Fibroblast of skin of abdomen (primary cell): ENCODE data around the gene SCARF2.
"Not testable (repeated sequence)": the region's sequence is repeated elsewhere in the genome, so short reads cannot be mapped to it uniquely, and the experiment has no call there.

ENCODE experiments used
- DNase-seq: peaks from one replicate; pipeline ENCODE4 v3.0.0-alpha.2; 2013

The SCARF2 gene

GRCh38 chr22:20425566-20426258 is 11.9 kb downstream of the SCARF2 start:
- DNase-seq = no peak

- peak; percentile 26 for DNase-seq
Measured at GRCh38 chr22:20424932-20425565, 12.6 kb downstream of the SCARF2 start.

DNA sequence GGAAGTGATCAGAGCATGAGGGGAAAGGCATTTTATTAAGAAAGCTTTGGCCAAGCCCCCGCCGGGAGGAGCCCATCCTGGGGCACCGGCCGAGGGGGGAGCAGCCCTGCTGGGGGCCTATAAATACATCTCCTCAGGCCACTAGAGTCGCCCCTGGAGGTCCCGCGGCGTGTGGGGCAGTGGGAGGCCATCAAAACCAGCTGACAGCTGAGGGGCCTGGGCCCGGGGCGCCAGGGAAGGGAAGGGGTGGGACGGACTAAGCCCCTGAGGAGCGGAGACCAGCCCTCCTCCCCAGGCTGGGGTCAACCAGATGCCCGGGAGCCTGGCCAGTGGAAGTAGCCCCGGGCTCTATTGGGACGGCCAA is 13.1 kb downstream of the SCARF2 start:
- no peak for DNase-seq

- DNase-seq = no peak
Measured at GRCh38 chr22:20423906-20424551, 13.6 kb downstream of the SCARF2 start.

DNA sequence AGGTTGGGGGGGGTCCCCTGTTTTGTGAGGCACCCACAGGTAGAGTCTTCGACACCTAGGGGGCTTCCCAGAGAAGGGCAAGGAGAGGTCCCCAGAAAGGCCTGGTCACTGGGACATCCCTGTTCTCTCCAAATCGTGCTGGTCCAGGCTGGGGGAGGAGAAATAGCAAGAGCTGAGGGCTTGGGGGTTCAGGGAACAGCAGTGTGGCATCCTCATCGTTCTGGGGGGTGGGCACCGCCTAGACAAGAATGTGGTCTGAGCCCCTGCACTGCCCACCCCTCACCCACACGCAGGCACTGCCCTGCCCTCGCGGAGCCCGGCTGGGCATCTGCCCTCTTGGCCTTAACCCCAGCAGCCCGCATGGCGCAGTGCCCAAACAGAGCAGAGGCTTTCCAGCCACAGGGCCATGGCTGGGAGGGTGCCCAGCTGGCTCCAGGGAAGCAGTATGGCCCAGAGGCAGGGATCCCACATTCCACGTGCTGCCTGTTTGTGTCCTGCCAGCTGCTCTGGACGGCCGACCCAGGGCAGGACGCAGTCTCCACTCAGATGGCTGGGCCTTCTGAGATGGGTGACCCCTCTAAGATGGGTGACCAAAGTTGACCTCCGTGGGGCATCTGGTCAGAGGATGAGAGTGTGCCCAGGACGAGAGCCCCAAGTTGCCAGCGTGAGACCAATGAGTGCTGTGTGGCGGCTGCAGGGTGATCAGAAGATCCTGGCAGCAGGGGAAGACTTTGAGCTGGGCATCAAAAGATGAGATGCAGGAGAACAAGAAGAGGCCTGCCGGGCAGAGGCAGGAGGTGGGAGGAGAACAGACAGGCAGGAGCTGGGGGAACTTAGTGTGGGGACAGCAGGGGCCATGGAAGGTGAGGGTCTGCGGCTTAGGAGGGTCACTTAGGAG is 14.4 kb downstream of the SCARF2 start:
- DNase-seq = no peak

- peak; percentile 91 for DNase-seq
Measured at GRCh38 chr22:20422271-20423007, 15.2 kb downstream of the SCARF2 start.

- DNase-seq = peak; percentile 41
Measured at GRCh38 chr22:20421507-20421874, 16.1 kb downstream of the SCARF2 start.

DNA sequence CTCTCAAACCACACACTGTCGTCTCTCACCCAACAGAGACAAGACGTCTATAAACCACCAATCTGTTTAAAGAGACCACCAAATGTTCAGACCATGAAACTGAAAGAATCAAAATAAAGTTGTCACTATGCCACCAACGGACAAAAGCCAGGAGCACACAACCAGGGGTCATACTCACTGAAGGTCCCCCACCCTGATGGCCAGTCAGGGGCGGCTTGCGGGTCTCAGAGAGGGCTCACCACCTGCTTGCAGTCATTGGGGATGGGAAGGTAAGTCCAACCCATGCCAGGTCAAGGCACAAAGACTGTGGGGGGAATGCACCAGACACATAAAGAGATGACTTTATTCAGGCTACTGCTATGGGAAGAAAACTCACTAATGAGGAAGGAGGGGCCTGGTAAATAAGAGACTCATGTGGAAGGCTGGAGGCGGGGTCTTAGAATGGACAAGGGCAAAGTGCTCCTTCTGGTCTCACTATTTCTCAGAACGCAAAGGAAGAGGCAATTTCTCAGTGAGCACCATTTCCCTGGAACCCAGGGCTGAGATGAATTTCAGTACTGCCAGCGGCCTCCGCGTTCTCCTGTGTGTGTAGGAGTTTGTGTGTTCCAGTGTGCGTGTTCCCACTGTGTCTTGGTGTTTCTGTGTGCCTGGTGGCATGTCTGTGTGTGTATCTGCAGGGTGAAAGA is 17.3 kb downstream of the SCARF2 start:
- DNase-seq = no peak

GRCh38 chr22:20419664-20419951 is 18.0 kb downstream of the SCARF2 start:
- no peak for DNase-seq

- DNase-seq = peak; percentile 80
Measured at GRCh38 chr22:20418211-20418788, 19.3 kb downstream of the SCARF2 start.

DNA sequence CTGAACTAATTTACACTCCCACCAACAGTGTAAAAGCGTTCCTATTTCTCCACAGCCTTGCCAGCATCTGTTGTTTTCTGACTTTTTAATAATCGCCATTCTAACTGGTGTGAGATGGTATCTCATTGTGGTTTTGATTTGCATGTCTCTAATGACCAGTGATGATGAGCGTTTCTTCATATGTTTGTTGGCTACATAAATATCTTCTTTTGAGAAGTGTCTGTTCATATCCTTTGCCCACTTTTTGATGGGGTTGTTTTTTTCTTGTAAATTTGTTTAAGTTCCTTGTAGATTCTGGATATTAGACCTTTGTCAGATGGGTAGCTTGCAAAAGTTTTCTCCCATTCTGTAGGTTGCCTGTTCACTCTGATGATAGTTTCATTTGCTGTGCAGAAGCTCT is 21.9 kb downstream of the SCARF2 start:
- DNase-seq = not testable (repeated sequence)

GRCh38 chr22:20415241-20415640 is 22.4 kb downstream of the SCARF2 start:
- DNase-seq = not testable (repeated sequence)

DNA sequence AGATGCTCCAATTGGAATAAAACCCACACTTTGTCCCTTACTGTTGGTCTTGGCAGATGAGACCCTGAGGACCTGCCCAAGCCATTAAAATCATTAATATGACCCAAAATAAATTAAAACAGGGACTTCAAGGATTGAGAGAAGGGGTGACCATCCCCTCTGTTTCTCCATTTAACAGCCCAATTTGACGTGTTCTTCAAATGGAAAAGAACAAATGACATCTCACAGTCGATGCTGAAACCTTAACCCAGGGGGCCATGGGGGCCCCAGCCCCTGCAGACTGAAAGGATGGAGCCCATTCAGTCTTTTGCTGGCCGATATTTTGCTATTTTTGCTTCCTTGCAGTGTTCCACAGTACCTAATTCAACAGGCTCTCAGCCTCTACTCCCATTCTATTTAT is 23.2 kb downstream of the SCARF2 start:
- no peak for DNase-seq

DNA sequence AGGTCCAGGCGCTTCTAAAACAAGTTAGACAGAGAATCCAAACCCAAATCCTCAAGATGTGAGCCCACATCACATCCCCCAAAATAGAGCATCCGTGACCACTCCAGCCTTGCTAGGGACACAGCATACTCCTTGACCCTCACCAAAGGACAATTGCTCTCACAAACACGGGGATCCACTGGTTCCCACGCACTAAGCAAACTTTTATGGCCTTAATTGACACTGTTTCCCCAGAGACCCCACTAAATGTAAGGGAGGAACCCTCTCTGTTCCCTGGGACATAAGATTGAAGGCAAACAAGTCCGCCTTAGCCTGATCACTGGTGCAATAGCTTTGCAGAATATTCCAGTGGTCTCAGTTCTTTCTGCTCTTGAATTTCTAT is 23.6 kb downstream of the SCARF2 start:
- DNase-seq = no peak

- DNase-seq = no peak
Measured at GRCh38 chr22:20413217-20414058, 24.2 kb downstream of the SCARF2 start.

DNA sequence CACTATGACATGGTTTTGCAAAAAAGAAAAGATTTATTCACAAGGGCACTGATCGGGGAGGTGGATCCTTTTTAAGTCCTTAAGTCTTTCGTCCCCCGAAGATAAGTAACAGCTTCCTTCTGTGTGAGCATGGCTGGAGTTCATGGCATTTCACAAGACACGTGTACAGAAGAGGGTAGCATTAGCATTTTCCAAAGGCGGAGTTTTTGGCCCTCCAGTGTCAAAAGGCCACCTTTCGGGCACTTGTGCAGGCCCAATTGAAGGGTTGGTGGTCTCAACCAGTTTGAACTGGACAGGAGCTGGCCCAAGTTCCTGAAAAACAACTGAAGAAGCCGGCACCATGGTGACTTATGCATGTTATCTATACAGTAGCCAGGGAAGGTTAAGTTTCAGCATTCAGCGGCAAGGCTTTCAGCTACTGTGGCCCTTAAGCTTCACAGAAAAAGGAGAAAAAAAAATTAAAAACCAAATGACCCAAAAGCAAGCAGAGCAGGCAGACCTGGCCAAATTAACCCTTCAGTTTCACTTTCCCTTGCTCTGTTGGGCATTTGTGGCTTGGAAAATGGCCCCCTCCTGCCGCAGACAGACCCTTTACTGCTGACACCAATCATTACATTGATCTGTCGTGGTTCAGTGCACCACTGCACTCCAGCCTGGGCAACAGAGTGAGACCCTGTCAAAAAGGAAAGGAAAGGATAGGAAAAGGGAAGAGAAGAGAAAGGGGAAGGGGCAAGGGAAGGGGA is 25.0 kb downstream of the SCARF2 start:
- no peak for DNase-seq

GRCh38 chr22:20409385-20409784 is 28.2 kb downstream of the SCARF2 start:
- not testable (repeated sequence) for DNase-seq

GRCh38 chr22:20408891-20409290 is 28.7 kb downstream of the SCARF2 start:
- DNase-seq = no peak

DNA sequence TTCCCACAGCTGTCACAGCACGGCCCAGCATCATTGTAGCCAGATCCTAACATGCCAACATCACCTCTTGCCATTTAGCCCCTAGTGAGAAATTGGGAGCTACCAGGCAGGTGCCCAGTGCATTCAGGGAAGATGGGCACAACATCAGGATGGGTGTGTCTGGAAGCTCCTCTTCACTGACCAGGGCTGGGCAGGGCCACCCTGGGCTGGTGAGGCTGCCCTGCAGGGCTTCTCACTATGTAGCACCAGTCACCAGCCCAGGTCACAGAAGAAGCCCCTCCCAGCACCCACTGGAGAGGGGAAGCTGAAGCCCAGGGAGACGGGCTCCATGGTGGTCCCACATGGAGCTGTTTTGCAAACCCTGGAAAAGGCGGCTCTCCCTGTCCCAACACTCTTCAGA is 29.8 kb downstream of the SCARF2 start:
- DNase-seq = no peak
